WTC11 (cell line): ENCODE results near the gene TMEM80. TPM values are rescaled to one million over a fixed set of nuclear protein-coding genes. Genes with fewer than 3 reads are reported as not detected.

ENCODE experiments used
- ATAC-seq: fragments of 200-7000 bp; cut with Tn5 transposase; 2 replicates; pipeline ENCODE4 v1.10.0; 2021; ENCODE audit warnings: mild to moderate bottlenecking, moderate library complexity
- CTCF ChIA-PET: fragments of 300-600 bp; sonication (Branson Sonifier 250); formaldehyde crosslinking; loops from one replicate; lab custom pipeline; 2021; ENCODE audit warnings: antibody characterized with exemption; lab: Charles Lee
- POLR2A ChIA-PET: fragments of 350-600 bp; sonication (Branson Sonifier 250); formaldehyde crosslinking; loops from one replicate; lab custom pipeline; 2021; ENCODE audit warnings: antibody characterized with exemption; lab: Charles Lee
- DNase-seq: peaks from one replicate; pipeline ENCODE4 v3.0.0; 2021; ENCODE audit warnings: low spot score
- H3K27ac Mint-ChIP-seq: 2 replicates; pipeline ENCODE4 v1.8.0; 2021; ENCODE audit warnings: mixed read lengths
- H3K27me3 Mint-ChIP-seq: 2 replicates; pipeline ENCODE4 v1.8.0; 2021; ENCODE audit warnings: low read depth, mild to moderate bottlenecking, moderate library complexity, mixed read lengths
- H3K36me3 Mint-ChIP-seq: 2 replicates; pipeline ENCODE4 v1.8.0; 2021; ENCODE audit warnings: mixed read lengths
- H3K4me1 Mint-ChIP-seq: 2 replicates; pipeline ENCODE4 v1.8.0; 2022; ENCODE audit warnings: mixed read lengths
- H3K4me3 Mint-ChIP-seq: 2 replicates; pipeline ENCODE4 v1.8.0; 2021; ENCODE audit warnings: mild to moderate bottlenecking, moderate library complexity, mixed read lengths
- H3K9me3 Mint-ChIP-seq: 2 replicates; pipeline ENCODE4 v1.8.0; 2021; ENCODE audit warnings: mixed read lengths
- ATF1 ChIP-seq: sonication (generic); formaldehyde crosslinking; IDR thresholded peaks from 2 replicates; pipeline ENCODE4 v1.8.1; 2023; ENCODE audit warnings: mild to moderate bottlenecking, moderate library complexity, missing genetic modification reagents
- ATF2 ChIP-seq: sonication (generic); formaldehyde crosslinking; IDR thresholded peaks from 2 replicates; pipeline ENCODE4 v1.8.1; 2022; ENCODE audit warnings: low read depth, missing genetic modification reagents, borderline replicate concordance
- ATF3 ChIP-seq: sonication (generic); formaldehyde crosslinking; conservative IDR thresholded peaks from 2 replicates; pipeline ENCODE4 v1.8.1; 2022; ENCODE audit warnings: mild to moderate bottlenecking, missing genetic modification reagents
- CBFB ChIP-seq: sonication (generic); formaldehyde crosslinking; IDR thresholded peaks from 2 replicates; pipeline ENCODE4 v1.8.1; 2022; ENCODE audit warnings: mild to moderate bottlenecking, low read depth, missing genetic modification reagents
- ELF4 ChIP-seq: sonication (generic); formaldehyde crosslinking; IDR thresholded peaks from 2 replicates; pipeline ENCODE4 v1.8.1; 2022; ENCODE audit warnings: low read depth, mild to moderate bottlenecking, moderate library complexity, missing genetic modification reagents
- FOXK1 ChIP-seq: sonication (generic); formaldehyde crosslinking; IDR thresholded peaks from 2 replicates; pipeline ENCODE4 v1.8.0; 2022; ENCODE audit warnings: mild to moderate bottlenecking, moderate library complexity, missing genetic modification reagents
- GTF2I ChIP-seq: fragments of 250-450 bp; sonication (Bioruptor Pico); conservative IDR thresholded peaks from 2 replicates; pipeline ENCODE4 v1.4.0; 2021; ENCODE audit warnings: mild to moderate bottlenecking
- IRF2 ChIP-seq: sonication (generic); formaldehyde crosslinking; IDR thresholded peaks from 2 replicates; pipeline ENCODE4 v1.8.0; 2022; ENCODE audit warnings: low read depth, missing genetic modification reagents, borderline replicate concordance
- MXD4 ChIP-seq: fragments of 250-450 bp; sonication (Bioruptor Pico); IDR thresholded peaks from 2 replicates; pipeline ENCODE4 v1.8.0; 2021; ENCODE audit warnings: mild to moderate bottlenecking, moderate library complexity, borderline replicate concordance
- NFATC4 ChIP-seq: fragments of 250-450 bp; sonication (Bioruptor Pico); IDR thresholded peaks from 2 replicates; pipeline ENCODE4 v1.9.0; 2021; ENCODE audit warnings: mild to moderate bottlenecking
- NFE2L1 ChIP-seq: sonication (generic); formaldehyde crosslinking; IDR thresholded peaks from 2 replicates; pipeline ENCODE4 v1.8.1; 2023; ENCODE audit warnings: missing genetic modification reagents
- NFYB ChIP-seq: sonication (generic); formaldehyde crosslinking; conservative IDR thresholded peaks from 2 replicates; pipeline ENCODE4 v1.8.0; 2022; ENCODE audit warnings: low read depth, missing genetic modification reagents
- NR1H2 ChIP-seq: sonication (generic); formaldehyde crosslinking; IDR thresholded peaks from 2 replicates; pipeline ENCODE4 v1.9.0; 2021; ENCODE audit warnings: mild to moderate bottlenecking, moderate library complexity, missing genetic modification reagents
- NR3C1 ChIP-seq: sonication (generic); formaldehyde crosslinking; conservative IDR thresholded peaks from 2 replicates; pipeline ENCODE4 v1.8.1; 2023; ENCODE audit warnings: low read depth, mild to moderate bottlenecking, missing genetic modification reagents
- SP1 ChIP-seq: sonication (generic); formaldehyde crosslinking; conservative IDR thresholded peaks from 2 replicates; pipeline ENCODE4 v1.8.1; 2022; ENCODE audit warnings: missing genetic modification reagents
- TEAD1 ChIP-seq: sonication (generic); formaldehyde crosslinking; IDR thresholded peaks from 2 replicates; pipeline ENCODE4 v1.8.0; 2022; ENCODE audit warnings: mild to moderate bottlenecking, missing genetic modification reagents
- USF1 ChIP-seq: sonication (generic); formaldehyde crosslinking; IDR thresholded peaks from 2 replicates; pipeline ENCODE4 v1.8.0; 2022; ENCODE audit warnings: mild to moderate bottlenecking, missing genetic modification reagents
- ZBTB43 ChIP-seq: sonication (generic); formaldehyde crosslinking; IDR thresholded peaks from 2 replicates; pipeline ENCODE4 v1.8.1; 2023; ENCODE audit warnings: mild to moderate bottlenecking, missing genetic modification reagents
- ZNF317 ChIP-seq: sonication (generic); formaldehyde crosslinking; IDR thresholded peaks from 2 replicates; pipeline ENCODE4 v1.8.1; 2023; ENCODE audit warnings: low read depth, mild to moderate bottlenecking, moderate library complexity, missing genetic modification reagents, borderline replicate concordance
- total RNA-seq: library from RNA; stranded (reverse); gene quantifications from 3 replicates; pipeline ENCODE4 v1.2.3, GENCODE V29; 2021

TMEM80 gene
- total RNA-seq, 1 experiment from 2014 or later: 23.4 TPM

GRCh38 chr11:665704-666281 lies 29.8 kb upstream of the TMEM80 start:
- no peak for TF ChIP-seq NR3C1 (CRISPR knock-in tag)
- no peak for TF ChIP-seq ELF4
- TF ChIP-seq NR1H2: no peak
- TF ChIP-seq SP1 (CRISPR knock-in tag): no peak
- no peak for TF ChIP-seq MXD4
- TF ChIP-seq NFE2L1 (CRISPR knock-in tag): no peak
- TF ChIP-seq GTF2I (CRISPR knock-in tag): no peak
- TF ChIP-seq, all 79 proteins: peak for 0
- CTCF ChIA-PET: interaction anchor here (0.6 to 1.2 kb wide), 3 partner anchors 31 to 80 kb away, joined by 3 read pairs; no protein-coding TSS in a partner anchor
- ATAC-seq (no peak), DNase-seq (no peak)
- peak overlapping the region; percentile 47 for H3K27ac Mint-ChIP-seq
- 0 out of 2 replicates have a peak, but pooled peaks cover 3% of the 10 kb centered on the region for H3K9me3 Mint-ChIP-seq
- no peak overlapping the region for H3K4me3 Mint-ChIP-seq
- no peaks in the 10 kb centered on the region for H3K4me1 Mint-ChIP-seq
- H3K36me3 Mint-ChIP-seq: peaks cover 30% of the 10 kb centered on the region
- POLR2A ChIA-PET: no interaction called here
- H3K27me3 Mint-ChIP-seq: no peaks in the 10 kb centered on the region

DNA sequence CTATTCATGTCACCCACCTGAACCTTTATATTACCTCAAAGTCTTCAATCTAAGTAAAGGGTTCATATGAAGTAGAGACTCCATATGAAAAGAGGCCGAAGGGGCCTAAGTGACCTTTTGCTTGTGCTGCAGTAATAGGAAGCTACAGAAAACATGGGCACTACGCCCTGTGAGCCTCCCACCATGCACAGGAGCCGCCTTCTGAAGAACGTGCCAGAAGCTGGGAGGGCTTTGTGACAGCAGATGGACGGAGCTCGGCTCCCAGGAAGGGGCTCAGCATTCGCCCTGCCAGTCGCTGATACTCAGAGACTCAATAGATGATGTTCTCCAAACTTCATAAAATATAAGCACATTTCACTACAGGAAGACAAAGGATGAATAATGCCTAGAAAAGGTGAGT lies 21.8 kb upstream of the TMEM80 start:
- Mint-ChIP-seq H3K36me3 (peaks cover 44% of the 10 kb centered on the region), H3K9me3 (no peaks in the 10 kb centered on the region), H3K27me3 (no peaks in the 10 kb centered on the region), H3K27ac (peak overlapping the region; percentile 6; the same call in 1 of the 2 replicates), H3K4me1 (no peaks in the 10 kb centered on the region), H3K4me3 (no peak overlapping the region)
- TF ChIP-seq ATF2 (CRISPR knock-in tag): no peak
- TF ChIP-seq USF1 (CRISPR knock-in tag): no peak
- TF ChIP-seq ZBTB43 (CRISPR knock-in tag): no peak
- no peak for TF ChIP-seq CBFB (CRISPR knock-in tag)
- no peak for TF ChIP-seq TEAD1 (CRISPR knock-in tag)
- no peak for TF ChIP-seq FOXK1 (CRISPR knock-in tag)
- TF ChIP-seq IRF2: no peak
- no peak for TF ChIP-seq ATF3 (CRISPR knock-in tag)
- CTCF ChIA-PET: no interaction called here
- ATAC-seq: no peak
- no peak for DNase-seq
- POLR2A ChIA-PET: no interaction called here

DNA sequence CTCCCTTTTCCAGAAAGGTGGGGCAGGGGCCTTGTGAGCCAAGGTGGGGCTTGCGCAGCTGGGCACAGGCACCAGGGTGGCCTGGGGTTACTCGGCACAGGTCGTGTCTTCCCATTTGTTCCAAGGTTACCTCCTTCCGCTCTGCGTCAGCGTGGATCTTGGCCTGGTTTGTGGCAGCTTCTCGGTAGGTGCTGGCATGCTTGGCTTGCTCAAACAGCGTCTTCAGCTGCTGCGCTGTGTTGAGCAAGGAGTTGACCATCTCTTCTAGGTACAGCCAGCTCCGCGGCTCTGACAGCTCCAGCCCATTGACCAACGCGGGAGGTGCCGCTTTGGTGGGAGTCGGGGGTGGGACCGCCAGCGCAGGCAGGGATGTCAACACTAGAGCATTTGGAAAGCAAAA lies 21.2 kb upstream of the TMEM80 start:
- Mint-ChIP-seq H3K4me3 (no peak overlapping the region), H3K4me1 (no peaks in the 10 kb centered on the region), H3K27me3 (no peaks in the 10 kb centered on the region), H3K9me3 (no peaks in the 10 kb centered on the region), H3K36me3 (peaks cover 47% of the 10 kb centered on the region), H3K27ac (peak overlapping the region; percentile 45; the same call in 1 of the 2 replicates)
- CTCF ChIA-PET: no interaction called here
- ATAC-seq (no peak), DNase-seq (no peak)
- POLR2A ChIA-PET: no interaction called here
- TF ChIP-seq ZNF317 (CRISPR knock-in tag): no peak
- TF ChIP-seq ATF1 (CRISPR knock-in tag): no peak
- no peak for TF ChIP-seq NFYB
- TF ChIP-seq NFATC4: no peak
